ENCODE results near the gene RBM43. TPM values are rescaled to one million over a fixed set of nuclear protein-coding genes. Genes with fewer than 3 reads are reported as not detected.

Gene RBM43
- total RNA-seq, 4 donors from 2014 or later, result 6.9 to 13.6 (median 13.2) TPM

- peak overlapping the region; percentile 87 to 100 (median 98) for H3K27ac ChIP-seq
- peak overlapping the region; percentile 58 to 99 (median 92) for H3K4me3 ChIP-seq
- no peaks in the 10 kb centered on the region for H3K36me3 ChIP-seq
- H3K4me1 ChIP-seq, result peaks cover 0 to 70% (median 15%) of the 10 kb centered on the region in 4 donors
- H3K27me3 ChIP-seq, result no peaks in the 10 kb centered on the region
- TF ChIP-seq POLR2A (IDR thresholded peaks at IDR 0.05) (no peak), EP300 (IDR thresholded peaks at IDR 0.05) (peak; percentile 4 to 67), CTCF (IDR thresholded peaks at IDR 0.05) (no peak)
- 2% methylated on average over 9 of the region's 9 CpGs for WGBS, 2 donors
- H3K9me3 ChIP-seq, result no peaks in the 10 kb centered on the region
- no peak for DNase-seq (ENCODE audit: low spot score in 2 of 2)
Measured at GRCh38 chr2:151261977-151262291, 271 bp upstream of the RBM43 start.

- Histone ChIP-seq H3K27me3 (no peaks in the 10 kb centered on the region), H3K36me3 (peaks cover 0 to 4% (median 0%) of the 10 kb centered on the region in 3 donors), H3K4me1 (peaks cover 0 to 78% (median 18%) of the 10 kb centered on the region in 4 donors), H3K27ac (peak overlapping the region; percentile 87 to 100 (median 98)), H3K9me3 (no peaks in the 10 kb centered on the region), H3K4me3 (peak overlapping the region; percentile 58 to 99 (median 92))
- TF ChIP-seq CTCF (IDR thresholded peaks at IDR 0.05) (no peak), POLR2A (IDR thresholded peaks at IDR 0.05) (no peak), EP300 (IDR thresholded peaks at IDR 0.05) (peak in 1 of 2 donors; percentile 25)
- DNase-seq (ENCODE audit: low spot score in 2 of 2), result no peak
- 2 to 3% methylated on average over 11 of the region's 11 CpGs for WGBS, 2 donors
Measured at GRCh38 chr2:151260573-151261230, 961 bp downstream of the RBM43 start.

GRCh38 chr2:151258121-151258520 is 3.5 kb downstream of the RBM43 start:
- TF ChIP-seq CTCF (IDR thresholded peaks at IDR 0.05) (no peak), EP300 (IDR thresholded peaks at IDR 0.05) (no peak), POLR2A (IDR thresholded peaks at IDR 0.05) (no peak)
- H3K9me3 ChIP-seq, result no peaks in the 10 kb centered on the region
- H3K27ac ChIP-seq, result peak overlapping the region in 2 of 4 donors; percentile 24 to 69
- H3K4me3 ChIP-seq, result no peak overlapping the region
- H3K36me3 ChIP-seq, result peaks cover 0 to 27% (median 0%) of the 10 kb centered on the region in 3 donors
- peaks cover 0 to 60% (median 13%) of the 10 kb centered on the region in 4 donors for H3K4me1 ChIP-seq
- H3K27me3 ChIP-seq, result no peaks in the 10 kb centered on the region
- 77 to 88% methylated on average over 3 of the region's 3 CpGs for WGBS, 2 donors
- no peak for DNase-seq (ENCODE audit: low spot score in 2 of 2)

GRCh38 chr2:151252646-151253045 is 9.0 kb downstream of the RBM43 start:
- no peaks in the 10 kb centered on the region for H3K27me3 ChIP-seq
- no peak for TF ChIP-seq POLR2A (IDR thresholded peaks at IDR 0.05)
- no peak for DNase-seq (ENCODE audit: low spot score in 2 of 2)
- H3K36me3 ChIP-seq, result peaks cover 0 to 79% (median 5%) of the 10 kb centered on the region in 3 donors
- no peak overlapping the region for H3K27ac ChIP-seq
- H3K9me3 ChIP-seq, result peaks cover 0 to 20% (median 0%) of the 10 kb centered on the region in 4 donors
- 93 to 94% methylated on average over 1 of the region's 1 CpG for WGBS, 2 donors
- H3K4me3 ChIP-seq, result no peak overlapping the region
- peaks cover 0 to 38% (median 5%) of the 10 kb centered on the region in 4 donors for H3K4me1 ChIP-seq

- whole genome bisulfite sequencing, 2 donors, result 29 to 44% methylated on average over 1 of the region's 1 CpG
Measured at GRCh38 chr2:151251012-151251411, 10.7 kb downstream of the RBM43 start.

More at GRCh38 chr2:151251012-151251411, 10.7 kb downstream of the RBM43 start:
- no peak for DNase-seq (ENCODE audit: low spot score in 2 of 2)
- Histone ChIP-seq H3K9me3 (peaks cover 0 to 35% (median 0%) of the 10 kb centered on the region in 4 donors), H3K4me1 (peaks cover 0 to 22% (median 2%) of the 10 kb centered on the region in 4 donors), H3K4me3 (no peak overlapping the region), H3K36me3 (peaks cover 0 to 88% (median 5%) of the 10 kb centered on the region in 3 donors), H3K27me3 (no peaks in the 10 kb centered on the region), H3K27ac (peak overlapping the region in 2 of 4 donors; percentile 11 to 31)
- TF ChIP-seq POLR2A (IDR thresholded peaks at IDR 0.05) (no peak), EP300 (IDR thresholded peaks at IDR 0.05) (no peak), CTCF (IDR thresholded peaks at IDR 0.05) (no peak)
